Measurements from ENCODE around the gene PACS2. TPM values are rescaled to one million over a fixed set of nuclear protein-coding genes. Genes with fewer than 3 reads are reported as not detected.
"Not testable (repeated sequence)": the region's sequence is repeated elsewhere in the genome, so short reads cannot be mapped to it uniquely, and the experiment has no call there.

PACS2 gene
- total RNA-seq, 1 donor from 2014 or later: 32.3 TPM

- DNase-seq (ENCODE audit: low spot score); intact Hi-C loops (cut with micrococcal nuclease); H3K9me3 Mint-ChIP-seq; H3K4me3 Mint-ChIP-seq; H3K27me3 Mint-ChIP-seq (ENCODE audit: insufficient read depth); H3K27ac Mint-ChIP-seq: not testable (repeated sequence)
- Mint-ChIP-seq H3K36me3 (ENCODE audit: low read depth) (peaks cover 11% of the 10 kb centered on the region), H3K4me1 (ENCODE audit: low read depth) (peaks cover 40% of the 10 kb centered on the region)
Measured at GRCh38 chr14:105297311-105297710, 17.2 kb upstream of the PACS2 start.

GRCh38 chr14:105299654-105300541 lies 14.7 kb upstream of the PACS2 start:
- Mint-ChIP-seq H3K27ac (peak overlapping the region; percentile 91), H3K9me3 (no peaks in the 10 kb centered on the region), H3K4me3 (peak overlapping the region; percentile 91), H3K36me3 (ENCODE audit: low read depth) (peaks cover 6% of the 10 kb centered on the region), H3K4me1 (ENCODE audit: low read depth) (peaks cover 31% of the 10 kb centered on the region), H3K27me3 (ENCODE audit: insufficient read depth) (peaks cover 4% of the 10 kb centered on the region)
- DNase-seq (ENCODE audit: low spot score): peak; percentile 24
- intact Hi-C loops (cut with micrococcal nuclease): loop anchor here (2.0 to 10.0 kb wide), 5 partner anchors 52 to 547 kb away; partner anchors contain the start of genes BTBD6, NUDT14 and SIVA1

GRCh38 chr14:105300542-105301102 lies 13.9 kb upstream of the PACS2 start, which contains the start of gene BRF1:
Gene BRF1, minus strand, starts transcription at chr14:105301001. Its CDS starts 372 bp downstream, at chr14:105300629.
- peak within 1 kb of the TSS; percentile 91 for H3K27ac Mint-ChIP-seq
- peak; percentile 97 for DNase-seq (ENCODE audit: low spot score)
- peaks cover 6% of the 10 kb centered on the region for H3K36me3 Mint-ChIP-seq (ENCODE audit: low read depth)
- H3K27me3 Mint-ChIP-seq (ENCODE audit: insufficient read depth): peaks cover 4% of the 10 kb centered on the region
- peaks cover 36% of the 10 kb centered on the region for H3K4me1 Mint-ChIP-seq (ENCODE audit: low read depth)
- H3K9me3 Mint-ChIP-seq: no peaks in the 10 kb centered on the region
- intact Hi-C loops (cut with micrococcal nuclease): loop anchor here (1.0 to 10.0 kb wide), 10 partner anchors 7 to 548 kb away; partner anchors contain the start of genes BTBD6, CDCA4, NUDT14 and PACS2
- H3K4me3 Mint-ChIP-seq: peak within 1 kb of the TSS; percentile 91

GRCh38 chr14:105301103-105301914 lies 13.2 kb upstream of the PACS2 start:
- Mint-ChIP-seq H3K4me1 (ENCODE audit: low read depth) (peaks cover 36% of the 10 kb centered on the region), H3K27me3 (ENCODE audit: insufficient read depth) (peaks cover 4% of the 10 kb centered on the region)
- intact Hi-C loops (cut with micrococcal nuclease): loop anchor here (1.0 to 10.0 kb wide), 10 partner anchors 8 to 549 kb away; partner anchors contain the start of genes BTBD6, CDCA4, NUDT14 and PACS2

GRCh38 chr14:105301915-105302249 lies 12.7 kb upstream of the PACS2 start:
- not testable (repeated sequence) for H3K27ac Mint-ChIP-seq, H3K9me3 Mint-ChIP-seq
- peaks cover 36% of the 10 kb centered on the region for H3K4me1 Mint-ChIP-seq (ENCODE audit: low read depth)

More at GRCh38 chr14:105301103-105301914, 13.2 kb upstream of the PACS2 start:
- Mint-ChIP-seq H3K9me3 (no peaks in the 10 kb centered on the region), H3K4me3 (peak overlapping the region; percentile 91), H3K36me3 (ENCODE audit: low read depth) (peaks cover 6% of the 10 kb centered on the region), H3K27ac (peak overlapping the region; percentile 89)
- peak; percentile 95 for DNase-seq (ENCODE audit: low spot score)

GRCh38 chr14:105303949-105304348 lies 10.6 kb upstream of the PACS2 start:
- no peak overlapping the region for H3K27ac Mint-ChIP-seq
- DNase-seq (ENCODE audit: low spot score): no peak
- no peak overlapping the region for H3K4me3 Mint-ChIP-seq
- H3K27me3 Mint-ChIP-seq (ENCODE audit: insufficient read depth): peaks cover 4% of the 10 kb centered on the region
- H3K36me3 Mint-ChIP-seq (ENCODE audit: low read depth): peaks cover 2% of the 10 kb centered on the region
- H3K9me3 Mint-ChIP-seq: no peaks in the 10 kb centered on the region
- intact Hi-C loops (cut with micrococcal nuclease): loop anchor here (5.0 to 10.0 kb wide), 4 partner anchors 48 to 212 kb away; partner anchors contain the start of genes BTBD6 and NUDT14
- H3K4me1 Mint-ChIP-seq (ENCODE audit: low read depth): peaks cover 31% of the 10 kb centered on the region

More at GRCh38 chr14:105301915-105302249, 12.7 kb upstream of the PACS2 start:
- H3K36me3 Mint-ChIP-seq (ENCODE audit: low read depth); H3K27me3 Mint-ChIP-seq (ENCODE audit: insufficient read depth); DNase-seq (ENCODE audit: low spot score): not testable (repeated sequence)
- intact Hi-C loops (cut with micrococcal nuclease): loop anchor here (1.0 to 10.0 kb wide), 10 partner anchors 9 to 549 kb away; partner anchors contain the start of genes BTBD6, CDCA4, NUDT14 and PACS2
- peak overlapping the region; percentile 91 for H3K4me3 Mint-ChIP-seq

GRCh38 chr14:105304565-105304964 lies 10.0 kb upstream of the PACS2 start:
- no peaks in the 10 kb centered on the region for H3K9me3 Mint-ChIP-seq
- H3K27ac Mint-ChIP-seq: peak overlapping the region; percentile 52
- H3K4me1 Mint-ChIP-seq (ENCODE audit: low read depth): peaks cover 27% of the 10 kb centered on the region
- intact Hi-C loops (cut with micrococcal nuclease): loop anchor here (5.0 to 10.0 kb wide), 4 partner anchors 48 to 212 kb away; partner anchors contain the start of genes BTBD6 and NUDT14
- peaks cover 4% of the 10 kb centered on the region for H3K27me3 Mint-ChIP-seq (ENCODE audit: insufficient read depth)
- DNase-seq (ENCODE audit: low spot score): no peak
- H3K36me3 Mint-ChIP-seq (ENCODE audit: low read depth): peaks cover 2% of the 10 kb centered on the region
- H3K4me3 Mint-ChIP-seq: no peak overlapping the region

- intact Hi-C loops (cut with micrococcal nuclease): loop anchor here (10.0 kb wide), 1 partner anchor 61 kb away; the partner anchor contains the start of gene BTBD6
- H3K27ac Mint-ChIP-seq: peak overlapping the region; percentile 52
- DNase-seq (ENCODE audit: low spot score): no peak
- H3K9me3 Mint-ChIP-seq: no peaks in the 10 kb centered on the region
- peaks cover 4% of the 10 kb centered on the region for H3K27me3 Mint-ChIP-seq (ENCODE audit: insufficient read depth)
- H3K4me1 Mint-ChIP-seq (ENCODE audit: low read depth): peaks cover 23% of the 10 kb centered on the region
- no peaks in the 10 kb centered on the region for H3K36me3 Mint-ChIP-seq (ENCODE audit: low read depth)
- no peak overlapping the region for H3K4me3 Mint-ChIP-seq
Measured at GRCh38 chr14:105305345-105305744, 9.2 kb upstream of the PACS2 start.

- Mint-ChIP-seq H3K36me3 (ENCODE audit: low read depth) (no peaks in the 10 kb centered on the region), H3K4me1 (ENCODE audit: low read depth) (peaks cover 23% of the 10 kb centered on the region), H3K9me3 (no peaks in the 10 kb centered on the region), H3K27ac (no peak overlapping the region), H3K4me3 (no peak overlapping the region), H3K27me3 (ENCODE audit: insufficient read depth) (peaks cover 4% of the 10 kb centered on the region)
- intact Hi-C loops (cut with micrococcal nuclease): loop anchor here (10.0 kb wide), 1 partner anchor 61 kb away; the partner anchor contains the start of gene BTBD6
- DNase-seq (ENCODE audit: low spot score): no peak
Measured at GRCh38 chr14:105305791-105306190, 8.8 kb upstream of the PACS2 start.

GRCh38 chr14:105307052-105307727 lies 7.4 kb upstream of the PACS2 start:
- H3K27ac Mint-ChIP-seq: no peak overlapping the region
- DNase-seq (ENCODE audit: low spot score): no peak
- H3K4me3 Mint-ChIP-seq: no peak overlapping the region
- peaks cover 2% of the 10 kb centered on the region for H3K27me3 Mint-ChIP-seq (ENCODE audit: insufficient read depth)
- intact Hi-C loops (cut with micrococcal nuclease): loop anchor here (10.0 kb wide), 1 partner anchor 62 kb away; the partner anchor contains the start of gene BTBD6
- peaks cover 23% of the 10 kb centered on the region for H3K4me1 Mint-ChIP-seq (ENCODE audit: low read depth)
- H3K9me3 Mint-ChIP-seq: no peaks in the 10 kb centered on the region
- H3K36me3 Mint-ChIP-seq (ENCODE audit: low read depth): no peaks in the 10 kb centered on the region

GRCh38 chr14:105309371-105309770 lies 5.2 kb upstream of the PACS2 start:
- intact Hi-C loops (cut with micrococcal nuclease): loop anchor here (10.0 kb wide), 1 partner anchor 65 kb away; the partner anchor contains the start of gene BTBD6
- Mint-ChIP-seq H3K4me3 (no peak overlapping the region), H3K4me1 (ENCODE audit: low read depth) (peaks cover 17% of the 10 kb centered on the region), H3K27me3 (ENCODE audit: insufficient read depth) (no peaks in the 10 kb centered on the region), H3K36me3 (ENCODE audit: low read depth) (no peaks in the 10 kb centered on the region), H3K27ac (no peak overlapping the region), H3K9me3 (no peaks in the 10 kb centered on the region)
- DNase-seq (ENCODE audit: low spot score): no peak
